Measurements from ENCODE around the gene TP53BP2. TPM values are rescaled to one million over a fixed set of nuclear protein-coding genes. Genes with fewer than 3 reads are reported as not detected.
A peak's percentile ranks its signal among the peaks of the same experiment; 100 is the strongest.

TP53BP2 gene
- total and polyA plus RNA-seq, 2 donors (not counting 3 experiments of a cell fraction or from before 2014, with no cell fraction given): 21.9 to 51.9 TPM

DNA sequence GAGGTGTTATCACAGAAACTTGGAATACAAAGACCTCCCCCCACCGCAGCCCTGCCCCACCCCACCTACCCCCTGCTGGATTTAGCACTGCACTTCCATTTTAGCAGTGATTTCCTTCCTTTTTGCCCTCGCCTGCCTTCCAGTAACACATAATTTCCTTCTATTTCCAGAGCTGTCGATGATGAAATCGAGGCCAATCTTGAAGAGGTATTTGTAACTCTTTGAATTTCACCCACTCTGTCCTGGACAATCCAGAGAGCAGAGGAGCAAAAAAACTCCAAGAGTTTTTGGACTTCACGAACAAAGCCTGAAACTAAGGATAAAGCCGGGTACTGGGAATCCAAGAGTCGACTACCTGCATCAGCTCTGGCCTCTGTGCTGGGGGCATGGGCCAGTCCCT lies 84.3 kb downstream of the TP53BP2 start:
- DNase-seq (ENCODE audit: low read depth, low spot score): no peak
- Histone ChIP-seq H3K9ac (replicated peaks; ENCODE audit: extremely low read depth, insufficient read depth, low read length) (no peak overlapping the region), H3K9me3 (replicated peaks; ENCODE audit: control insufficient read depth, insufficient read depth, low read length) (no peaks in the 10 kb centered on the region), H3K79me2 (ENCODE audit: control insufficient read depth, insufficient read depth, low read length) (peaks cover 2% of the 10 kb centered on the region), H3K27ac (ENCODE audit: insufficient read depth, low read depth, low read length) (no peak overlapping the region), H3K4me3 (replicated peaks in 1 of 3; ENCODE audit: insufficient read depth in 1 of 3, low read depth in 1 of 3, low read length in 3 of 3) (no peak overlapping the region), H3K4me1 (ENCODE audit: control insufficient read depth, extremely low read depth, insufficient read depth, low read length) (no peaks in the 10 kb centered on the region), H2AFZ (ENCODE audit: low read depth, low read length) (no peak overlapping the region), H4K20me1 (replicated peaks; ENCODE audit: control insufficient read depth, extremely low read depth, insufficient read depth, low read length) (no peaks in the 10 kb centered on the region), H3K4me2 (ENCODE audit: insufficient read depth, low read length) (no peak overlapping the region), H3K36me3 (ENCODE audit: control insufficient read depth in 2 of 2, extremely low read depth in 1 of 2, insufficient read depth in 2 of 2, low read length in 2 of 2) (peaks cover 17 to 33% of the 10 kb centered on the region in 2 experiments), H3K27me3 (ENCODE audit: control insufficient read depth in 2 of 2, insufficient read depth in 2 of 2, low read length in 2 of 2) (no peaks in the 10 kb centered on the region), H3K9me1 (replicated peaks; ENCODE audit: control insufficient read depth, extremely low read depth, insufficient read depth, low read length) (no peaks in the 10 kb centered on the region)
- FAIRE-seq: no peak
- dilution Hi-C loops (cut with MboI; ENCODE audit: extremely low pct_ligation_motif_present, low sequenced_read_pairs) (no loop called here), intact Hi-C loops (cut with micrococcal nuclease) (loop anchor here (2.0 kb wide), 1 partner anchor 13 kb away; no protein-coding TSS in a partner anchor)
- ChIA-PET POLR2A (no interaction called here), CTCF (interaction anchor here (1.3 to 2.3 kb wide), 3 partner anchors 11 to 49 kb away, joined by 4 to 7 read pairs (median 5); partner anchors contain the start of gene CAPN2)
- BruUV-seq (replicated peaks): no TSS peak
- TF ChIP-seq, protein P1, sequence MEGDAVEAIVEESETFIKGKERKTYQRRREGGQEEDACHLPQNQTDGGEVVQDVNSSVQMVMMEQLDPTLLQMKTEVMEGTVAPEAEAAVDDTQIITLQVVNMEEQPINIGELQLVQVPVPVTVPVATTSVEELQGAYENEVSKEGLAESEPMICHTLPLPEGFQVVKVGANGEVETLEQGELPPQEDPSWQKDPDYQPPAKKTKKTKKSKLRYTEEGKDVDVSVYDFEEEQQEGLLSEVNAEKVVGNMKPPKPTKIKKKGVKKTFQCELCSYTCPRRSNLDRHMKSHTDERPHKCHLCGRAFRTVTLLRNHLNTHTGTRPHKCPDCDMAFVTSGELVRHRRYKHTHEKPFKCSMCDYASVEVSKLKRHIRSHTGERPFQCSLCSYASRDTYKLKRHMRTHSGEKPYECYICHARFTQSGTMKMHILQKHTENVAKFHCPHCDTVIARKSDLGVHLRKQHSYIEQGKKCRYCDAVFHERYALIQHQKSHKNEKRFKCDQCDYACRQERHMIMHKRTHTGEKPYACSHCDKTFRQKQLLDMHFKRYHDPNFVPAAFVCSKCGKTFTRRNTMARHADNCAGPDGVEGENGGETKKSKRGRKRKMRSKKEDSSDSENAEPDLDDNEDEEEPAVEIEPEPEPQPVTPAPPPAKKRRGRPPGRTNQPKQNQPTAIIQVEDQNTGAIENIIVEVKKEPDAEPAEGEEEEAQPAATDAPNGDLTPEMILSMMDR (IDR thresholded peaks at IDR 0.05; ENCODE audit: extremely low read depth in 1 of 2, insufficient read depth in 1 of 2, low read depth in 1 of 2, low read length in 2 of 2): no peak
- peak; percentile 0 for TF ChIP-seq POLR2AphosphoS5 (IDR thresholded peaks at IDR 0.05; ENCODE audit: insufficient read depth, low read depth, low read length)

DNA sequence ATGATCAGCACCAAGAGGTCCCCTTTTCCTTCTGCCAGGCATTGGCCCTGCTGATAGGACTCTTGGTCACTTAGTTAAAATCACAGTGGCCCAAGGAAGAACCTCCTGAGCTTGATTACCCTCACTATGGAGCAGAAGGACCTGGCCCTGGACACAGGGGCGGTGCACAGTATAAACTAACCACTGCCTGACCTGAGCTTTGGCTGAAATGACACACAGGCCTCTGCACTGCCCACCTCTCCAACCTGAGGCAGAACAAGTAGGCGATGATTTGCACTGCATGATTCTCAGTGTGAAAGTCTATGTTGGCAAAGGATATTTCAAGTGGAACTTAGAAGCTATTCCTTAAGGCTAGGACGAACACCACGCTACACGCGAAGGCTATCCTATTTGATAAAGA lies 84.9 kb downstream of the TP53BP2 start:
- CTCF ChIA-PET: interaction anchor here (1.3 to 2.3 kb wide), 4 partner anchors 11 to 49 kb away, joined by 4 to 7 read pairs (median 5); partner anchors contain the start of gene CAPN2
- no peaks in the 10 kb centered on the region for H4K20me1 ChIP-seq (replicated peaks; ENCODE audit: control insufficient read depth, extremely low read depth, insufficient read depth, low read length)
- DNase-seq (ENCODE audit: low read depth, low spot score): no peak
- H3K27me3 ChIP-seq (ENCODE audit: control insufficient read depth in 2 of 2, insufficient read depth in 2 of 2, low read length in 2 of 2): no peaks in the 10 kb centered on the region
- no peak overlapping the region for H2AFZ ChIP-seq (ENCODE audit: low read depth, low read length)
- BruUV-seq (replicated peaks): no TSS peak
- H3K9me3 ChIP-seq (replicated peaks; ENCODE audit: control insufficient read depth, insufficient read depth, low read length): no peaks in the 10 kb centered on the region
- H3K4me3 ChIP-seq (replicated peaks in 1 of 3; ENCODE audit: insufficient read depth in 1 of 3, low read depth in 1 of 3, low read length in 3 of 3): no peak overlapping the region
- POLR2A ChIA-PET: no interaction called here
- no peaks in the 10 kb centered on the region for H3K4me1 ChIP-seq (ENCODE audit: control insufficient read depth, extremely low read depth, insufficient read depth, low read length)
- no peaks in the 10 kb centered on the region for H3K9me1 ChIP-seq (replicated peaks; ENCODE audit: control insufficient read depth, extremely low read depth, insufficient read depth, low read length)
- peaks cover 2% of the 10 kb centered on the region for H3K79me2 ChIP-seq (ENCODE audit: control insufficient read depth, insufficient read depth, low read length)
- peak; percentile 26 for FAIRE-seq
- H3K27ac ChIP-seq (ENCODE audit: insufficient read depth, low read depth, low read length): no peak overlapping the region
- H3K4me2 ChIP-seq (ENCODE audit: insufficient read depth, low read length): no peak overlapping the region
- TF ChIP-seq EZH2 (IDR thresholded peaks at IDR 0.05; ENCODE audit: borderline replicate concordance, low read depth, low read length, severe bottlenecking): no peak
- no peak for TF ChIP-seq MYC (IDR thresholded peaks at IDR 0.05; ENCODE audit: low read depth, low read length)
- TF ChIP-seq FOS (IDR thresholded peaks at IDR 0.05; ENCODE audit: borderline replicate concordance, insufficient read depth, low read length): no peak
- TF ChIP-seq POLR2A (IDR thresholded peaks at IDR 0.05; ENCODE audit: low read depth, low read length): no peak
- TF ChIP-seq, protein P1 (IDR thresholded peaks at IDR 0.05; ENCODE audit: extremely low read depth in 1 of 2, insufficient read depth in 1 of 2, low read depth in 1 of 2, low read length in 2 of 2): no peak
- TF ChIP-seq POLR2AphosphoS5 (IDR thresholded peaks at IDR 0.05; ENCODE audit: insufficient read depth, low read depth, low read length): no peak
- TF ChIP-seq, protein P2, sequence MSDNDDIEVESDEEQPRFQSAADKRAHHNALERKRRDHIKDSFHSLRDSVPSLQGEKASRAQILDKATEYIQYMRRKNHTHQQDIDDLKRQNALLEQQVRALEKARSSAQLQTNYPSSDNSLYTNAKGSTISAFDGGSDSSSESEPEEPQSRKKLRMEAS (IDR thresholded peaks at IDR 0.05; ENCODE audit: insufficient read depth, insufficient read length): no peak
- TF ChIP-seq GATA2 (IDR thresholded peaks at IDR 0.05; ENCODE audit: insufficient read depth, insufficient read length, low read depth, low read length): no peak
- no peak for TF ChIP-seq JUN (IDR thresholded peaks at IDR 0.05; ENCODE audit: borderline replicate concordance, insufficient read depth, insufficient read length, low read depth)
- peaks cover 15 to 38% of the 10 kb centered on the region in 2 experiments for H3K36me3 ChIP-seq (ENCODE audit: control insufficient read depth in 2 of 2, extremely low read depth in 1 of 2, insufficient read depth in 2 of 2, low read length in 2 of 2)
- H3K9ac ChIP-seq (replicated peaks; ENCODE audit: extremely low read depth, insufficient read depth, low read length): no peak overlapping the region
- intact Hi-C loops (cut with micrococcal nuclease): loop anchor here (2.0 kb wide), 1 partner anchor 14 kb away; no protein-coding TSS in a partner anchor
- dilution Hi-C loops (cut with MboI; ENCODE audit: extremely low pct_ligation_motif_present, low sequenced_read_pairs): no loop called here
